Activated T-cell treated with anti-CD3 and anti-CD28 coated beads for 4 hours (primary cell): ENCODE measurements around the gene GNG4.
"Not testable (repeated sequence)": the region's sequence is repeated elsewhere in the genome, so short reads cannot be mapped to it uniquely, and the experiment has no call there.

ENCODE experiments used
- DNase-seq: peaks from one replicate; pipeline ENCODE4 v3.0.0-alpha.2; 2020

The GNG4 gene

DNA sequence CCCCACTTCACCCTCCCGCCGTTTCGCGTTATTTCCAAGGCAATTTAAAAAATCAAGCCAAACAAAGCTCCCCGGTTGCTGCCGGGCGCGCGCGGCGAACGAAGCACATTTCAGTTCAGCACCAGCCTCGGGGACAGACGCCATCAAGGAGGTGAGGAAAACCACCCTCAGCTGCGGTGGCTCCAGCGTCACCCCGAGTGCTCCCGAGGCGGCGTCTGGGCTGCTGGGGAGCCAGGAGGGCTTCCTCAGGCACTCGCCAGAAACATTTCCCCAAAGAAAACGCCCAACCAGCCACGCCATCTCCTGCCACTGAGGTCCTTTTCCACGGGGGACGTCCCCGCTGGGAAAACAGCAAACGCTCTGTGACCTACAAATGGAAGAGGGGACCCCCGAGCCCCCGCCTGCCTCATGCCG, 623 bp downstream of the GNG4 start:
- DNase-seq, result peak; percentile 24

GRCh38 chr1:235648407-235648907, 1.1 kb downstream of the GNG4 start:
- no peak for DNase-seq

DNA sequence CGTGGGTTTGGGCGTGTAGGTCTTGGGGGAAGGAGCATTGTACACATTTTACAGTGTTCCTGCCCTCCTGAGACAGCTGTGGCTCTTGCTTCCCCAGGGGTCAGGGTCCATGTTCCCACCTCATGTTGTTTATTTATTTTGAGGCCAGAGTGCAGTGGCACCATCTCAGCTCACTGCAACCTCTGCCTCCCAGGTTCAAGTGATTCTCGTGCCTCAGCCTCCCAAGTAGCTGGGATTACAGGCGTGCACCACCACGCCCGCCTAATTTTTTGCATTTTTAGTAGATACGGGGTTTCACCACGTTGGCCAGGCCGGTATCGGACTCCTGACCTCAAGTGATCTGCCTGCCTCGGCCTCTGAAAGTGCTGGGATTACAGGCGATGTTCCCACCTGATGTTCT, 2.0 kb downstream of the GNG4 start:
- not testable (repeated sequence) for DNase-seq

DNA sequence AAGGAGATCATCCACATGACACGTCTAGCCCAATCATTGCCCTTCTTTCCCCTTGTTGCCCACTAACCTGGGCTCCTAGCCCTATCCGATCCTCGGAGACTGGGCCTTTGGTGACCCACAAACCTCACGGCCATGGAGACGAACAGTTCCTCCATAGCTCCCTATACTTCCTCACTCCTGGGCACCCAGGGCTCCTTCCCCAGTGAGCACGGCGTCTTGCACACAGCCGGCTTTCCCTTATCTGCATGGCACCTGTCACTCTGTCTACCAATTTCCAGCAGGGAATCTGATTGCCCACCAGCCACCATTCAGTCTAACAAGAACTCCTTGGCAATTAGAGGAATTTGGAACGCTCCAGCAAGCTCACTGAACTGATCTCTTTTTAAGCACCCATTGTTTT, 3.1 kb downstream of the GNG4 start:
- DNase-seq, result no peak

DNA sequence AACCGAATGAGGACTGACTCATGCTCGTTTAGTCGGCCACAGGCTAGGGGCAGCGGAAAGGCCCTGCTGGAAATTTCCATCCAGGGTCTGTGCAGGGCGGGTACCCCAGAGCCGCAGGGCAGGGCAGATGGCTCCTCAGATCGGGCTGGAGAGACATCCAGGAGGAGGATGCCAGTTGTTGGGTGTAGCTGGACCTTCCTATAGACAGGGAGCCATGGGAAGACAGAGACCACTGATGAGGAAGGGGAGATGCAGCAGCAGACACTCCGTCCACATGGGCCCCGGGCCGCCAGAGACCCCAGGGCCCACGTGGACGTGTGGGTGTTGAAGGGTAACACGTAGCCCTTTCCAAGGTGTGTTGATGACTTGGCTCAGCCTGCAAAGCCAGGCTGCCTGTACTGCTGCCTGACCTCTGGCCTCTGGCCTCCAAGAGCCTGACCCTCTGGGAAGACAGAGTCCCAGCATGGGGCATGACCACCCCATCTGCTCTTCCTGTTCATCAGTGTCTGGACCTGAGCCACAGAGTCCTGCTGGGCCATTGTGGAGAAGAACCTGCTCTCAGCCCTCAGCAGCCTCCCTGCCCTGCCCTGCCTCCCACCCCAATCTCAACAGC, 4.8 kb downstream of the GNG4 start:
- no peak for DNase-seq

DNA sequence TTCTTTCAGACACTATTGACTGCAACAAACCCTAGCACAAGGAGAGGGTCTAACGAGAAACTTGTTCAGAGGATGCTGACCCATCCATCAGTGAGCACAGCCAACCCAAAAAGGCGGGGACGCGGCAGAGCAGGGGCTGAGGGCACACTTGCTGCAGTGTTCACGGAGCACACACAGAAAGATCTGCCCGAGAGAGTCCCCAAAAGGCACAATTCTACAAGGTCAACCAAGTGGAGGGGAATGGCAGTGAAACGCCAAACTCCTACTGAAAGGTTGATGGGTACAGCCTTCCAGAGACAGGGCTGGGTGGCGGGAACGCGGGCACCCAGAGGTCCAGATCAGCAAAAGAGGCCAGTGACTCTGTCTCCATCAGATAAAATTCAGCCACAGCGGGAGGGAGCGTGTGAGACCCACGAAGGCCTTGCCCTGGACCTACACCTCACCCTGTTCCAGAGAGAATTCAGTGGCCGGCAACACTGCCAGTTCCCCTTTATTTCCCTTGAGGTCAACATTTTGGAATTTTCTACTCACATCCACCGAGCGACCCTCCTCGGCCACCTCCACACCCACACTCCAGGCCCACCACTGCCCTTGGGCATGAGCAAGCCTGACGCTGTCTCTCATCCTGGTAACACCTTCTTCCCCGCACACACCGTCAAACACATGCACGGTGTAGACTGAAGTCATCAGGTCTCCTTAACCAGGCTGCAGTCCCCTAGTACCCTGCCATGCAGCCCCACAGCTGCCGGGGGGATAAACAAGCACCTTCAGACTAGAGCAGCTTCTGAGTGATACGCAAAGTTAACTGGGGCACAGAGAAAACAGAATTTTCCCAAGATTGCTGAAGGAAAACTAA, 5.5 kb downstream of the GNG4 start:
- no peak for DNase-seq

DNA sequence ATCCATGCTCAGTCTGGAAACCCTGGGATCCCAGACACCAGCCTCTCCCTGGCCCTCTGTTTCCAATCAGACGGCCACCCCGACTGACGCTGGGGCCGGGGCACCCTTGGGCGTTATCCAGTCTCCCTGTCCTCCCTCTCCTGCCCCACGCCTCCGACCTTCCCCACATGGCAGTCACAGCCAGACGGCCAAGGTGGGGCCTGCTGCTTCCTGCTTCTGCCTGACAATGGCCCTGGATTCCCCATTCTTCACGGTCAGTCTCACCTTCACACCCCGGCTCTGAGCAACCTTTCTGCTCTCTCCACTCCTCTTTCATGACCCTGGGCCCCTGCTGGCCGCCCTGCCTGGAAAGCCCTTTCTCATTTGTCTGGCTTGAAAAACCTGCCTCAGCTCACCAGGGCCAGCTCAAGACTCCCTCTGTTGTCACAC, 6.6 kb downstream of the GNG4 start:
- no peak for DNase-seq

DNA sequence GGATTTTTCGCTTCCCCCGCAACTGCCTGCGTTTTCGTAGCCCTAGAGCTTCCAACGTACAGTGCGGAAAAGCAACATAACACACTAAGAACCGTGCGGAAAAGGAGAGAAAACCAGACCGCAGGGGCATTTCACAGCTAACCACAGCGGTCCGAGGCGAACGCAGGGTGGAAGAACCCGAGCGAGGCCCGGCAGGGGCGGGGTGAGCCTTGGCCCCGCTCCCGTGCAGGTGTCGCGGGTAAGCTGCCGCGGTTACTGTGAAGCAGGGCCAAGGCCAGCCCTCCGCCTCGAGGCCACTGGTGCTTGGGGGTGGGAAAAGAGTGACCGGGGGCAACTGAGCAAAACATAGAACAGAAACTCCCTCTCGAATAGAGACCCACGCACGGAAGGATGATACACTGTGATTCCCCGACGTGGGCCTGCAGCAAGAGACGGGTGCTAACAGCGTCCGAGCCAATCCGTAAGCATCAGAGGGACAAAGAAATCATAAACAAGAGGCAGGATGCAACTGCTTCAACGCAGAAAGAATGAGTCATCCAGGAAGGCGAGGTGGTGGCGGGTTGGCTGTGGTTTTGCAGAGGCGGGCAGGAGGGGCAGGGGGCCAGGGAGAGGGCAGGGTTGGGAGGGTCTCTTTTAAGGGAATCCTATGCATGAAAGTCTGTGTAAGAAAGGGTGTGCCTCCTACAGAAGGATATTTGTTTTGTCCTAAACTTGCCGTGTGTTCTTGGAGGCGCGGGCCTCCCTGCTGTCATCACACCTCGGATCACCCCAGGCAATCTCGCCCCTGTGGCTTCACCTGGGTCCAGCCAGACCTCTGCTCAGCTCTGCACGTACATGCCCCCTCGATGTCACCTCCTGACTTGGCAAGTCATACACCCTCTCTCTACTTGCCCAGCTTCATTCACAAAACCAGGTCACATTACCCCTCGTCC, 7.3 kb downstream of the GNG4 start:
- DNase-seq, result peak; percentile 44

GRCh38 chr1:235640580-235640979, 9.0 kb downstream of the GNG4 start:
- DNase-seq, result no peak

- DNase-seq, result no peak
These were observed 10.1 kb downstream of the GNG4 start for GRCh38 chr1:235639226-235640205.

DNA sequence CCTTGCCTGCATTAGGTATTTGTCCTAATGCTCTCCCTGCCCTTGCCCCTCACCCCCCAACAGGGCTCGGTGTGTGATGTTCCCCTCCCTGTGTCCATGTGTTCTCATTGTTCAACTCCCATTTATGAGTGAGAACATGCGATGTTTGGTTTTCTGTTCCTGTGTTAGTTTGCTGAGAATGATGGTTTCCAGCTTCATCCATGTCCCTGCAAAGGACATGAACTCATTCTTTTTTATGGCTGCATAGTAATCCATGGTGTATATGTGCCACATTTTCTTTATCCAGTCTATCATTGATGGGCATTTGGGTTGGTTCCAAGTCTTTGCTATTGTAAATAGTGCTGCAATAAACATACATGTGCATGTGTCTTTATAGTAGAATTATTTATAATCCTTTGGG, 11.0 kb downstream of the GNG4 start:
- not testable (repeated sequence) for DNase-seq

- no peak for DNase-seq
These were observed 11.6 kb downstream of the GNG4 start for GRCh38 chr1:235637756-235638534.

DNA sequence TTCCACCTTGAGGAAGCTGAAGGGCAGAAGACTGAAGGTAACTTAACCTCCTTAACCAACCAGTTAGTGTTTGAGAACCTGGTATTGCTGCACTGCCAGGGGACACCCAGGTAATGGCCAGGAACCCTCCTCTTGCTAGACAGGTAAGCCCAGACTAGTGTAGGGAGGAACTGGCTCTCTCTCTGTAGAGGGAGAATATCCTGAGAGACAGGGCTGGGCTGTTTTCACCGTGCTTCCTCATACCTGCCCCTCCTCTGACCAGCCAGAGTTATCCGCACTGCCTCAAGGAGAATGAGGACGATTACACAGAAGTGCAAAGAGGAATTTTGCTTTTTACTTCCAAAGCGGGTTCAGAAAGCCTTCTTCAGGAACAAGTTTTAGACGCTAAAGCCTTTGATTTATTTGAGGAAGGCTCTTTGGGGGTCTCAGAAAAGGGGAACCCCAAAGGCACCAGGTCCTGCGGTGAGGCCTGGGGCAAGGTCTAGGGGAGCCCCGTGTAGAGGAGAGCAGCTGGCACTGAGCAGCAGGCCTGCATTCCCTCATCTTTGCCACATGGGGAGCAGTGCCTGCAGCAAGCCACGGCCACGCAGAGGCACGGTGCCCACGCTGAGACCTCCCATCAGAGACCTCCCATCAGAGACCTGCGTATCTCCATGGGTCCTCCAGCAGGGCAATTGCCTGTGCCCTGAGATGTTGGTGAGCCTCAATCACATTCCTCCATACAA, 13.5 kb downstream of the GNG4 start:
- no peak for DNase-seq

GRCh38 chr1:235632506-235633401, 16.8 kb downstream of the GNG4 start:
- no peak for DNase-seq

GRCh38 chr1:235631816-235632215, 17.8 kb downstream of the GNG4 start:
- no peak for DNase-seq

- no peak for DNase-seq
These were observed 21.1 kb downstream of the GNG4 start for GRCh38 chr1:235628316-235629005.

DNA sequence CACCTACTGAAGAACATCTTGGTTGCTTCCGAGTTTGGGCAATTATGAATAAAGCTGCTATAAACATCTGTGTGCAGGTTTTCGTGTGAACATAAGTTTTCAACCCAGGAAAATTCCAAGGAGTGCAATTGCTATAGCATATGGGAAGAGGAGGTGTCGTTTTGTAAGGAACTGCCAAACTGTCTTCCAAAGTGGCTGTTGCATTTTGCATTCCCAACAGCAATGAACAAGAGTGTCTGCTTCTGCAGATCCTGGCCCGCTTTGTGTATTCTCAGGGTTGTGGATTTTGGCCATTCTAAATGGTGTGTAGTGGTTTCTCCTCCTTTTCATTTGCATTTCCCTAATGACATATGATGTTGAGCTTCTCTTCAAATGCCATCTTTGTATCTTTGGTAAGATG, 23.8 kb downstream of the GNG4 start:
- DNase-seq, result no peak

DNA sequence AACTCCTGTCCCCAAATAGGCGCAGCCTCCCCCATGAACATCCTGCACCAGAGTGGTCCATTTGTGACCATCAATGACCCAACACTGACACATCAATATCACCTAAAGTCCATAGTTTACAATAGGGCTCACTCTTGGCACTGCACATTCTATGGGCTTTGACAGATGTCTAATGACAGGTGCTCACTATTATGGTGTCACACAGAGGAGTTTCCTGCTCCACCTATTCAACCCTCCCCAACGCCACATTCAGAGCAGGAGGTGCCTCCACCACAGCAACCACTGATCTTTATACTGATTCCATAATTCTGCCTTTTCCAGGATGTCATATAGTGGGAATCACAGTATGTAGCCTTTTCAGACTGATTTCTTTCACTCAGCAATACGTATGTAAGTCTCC, 24.2 kb downstream of the GNG4 start:
- no peak for DNase-seq
